Measurements from ENCODE around the gene DMWD.
A peak's percentile ranks its signal among the peaks of the same experiment; 100 is the strongest.
"Not testable (repeated sequence)": the region's sequence is repeated elsewhere in the genome, so short reads cannot be mapped to it uniquely, and the experiment has no call there.

The DMWD gene

GRCh38 chr19:45768984-45769782, 23.5 kb downstream of the DMWD start, which contains the start of gene SIX5:
Gene SIX5 (minus strand): TSS chr19:45769252. CDS start chr19:45768844, 408 bp downstream.
- peak; percentile 91 for FAIRE-seq

DNA sequence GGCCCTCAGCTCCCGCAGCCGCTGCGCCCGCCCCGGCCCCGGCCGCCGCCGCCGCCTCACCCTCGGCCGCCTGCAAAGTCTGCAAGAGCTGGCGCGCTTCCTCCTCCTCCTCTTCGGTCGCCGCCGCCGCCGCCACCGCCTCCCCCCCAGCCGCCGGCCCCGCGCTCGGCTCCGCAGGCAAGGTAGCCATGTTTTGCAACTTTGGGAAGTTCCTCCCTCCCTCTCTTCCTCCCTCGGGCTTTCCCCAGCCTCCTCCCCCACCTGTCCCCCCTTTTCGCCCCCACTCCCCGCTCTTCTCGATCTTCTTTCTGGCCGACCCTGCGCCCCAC, 24.0 kb downstream of the DMWD start:
- FAIRE-seq = no peak

GRCh38 chr19:45767881-45768654, 24.6 kb downstream of the DMWD start:
- no peak for FAIRE-seq

GRCh38 chr19:45767410-45767880, 25.2 kb downstream of the DMWD start:
- no peak for FAIRE-seq

GRCh38 chr19:45766869-45767346, 25.7 kb downstream of the DMWD start:
- no peak for FAIRE-seq

DNA sequence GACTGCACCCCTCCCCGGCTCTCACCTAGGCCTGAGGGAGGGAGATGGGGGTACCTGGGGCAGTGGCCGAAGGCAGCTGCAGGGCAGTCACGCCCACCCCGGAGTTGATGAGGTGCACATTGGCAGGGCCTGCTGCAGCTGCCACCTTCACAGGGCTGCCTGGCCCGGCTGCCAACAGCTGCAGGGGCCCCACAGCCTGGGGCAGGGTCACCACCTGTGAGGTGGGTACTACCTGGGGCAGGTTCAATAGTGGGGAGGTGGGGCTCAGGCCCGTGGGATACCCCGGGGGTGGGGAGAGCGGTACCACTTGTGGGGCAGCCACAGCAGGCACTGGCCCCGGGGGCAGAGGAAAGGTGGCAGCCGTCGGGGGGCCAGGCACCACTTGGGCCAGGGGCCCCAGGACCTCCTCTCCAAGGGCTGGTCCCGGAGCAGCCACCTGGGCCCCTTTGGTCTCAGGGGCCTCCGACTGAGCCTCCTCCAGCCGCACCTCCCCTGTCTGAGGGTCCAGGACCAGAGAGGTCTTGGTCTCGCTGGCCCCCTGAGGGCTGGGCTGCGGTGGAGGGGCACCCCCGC, 26.3 kb downstream of the DMWD start:
- FAIRE-seq = no peak

- no peak for FAIRE-seq
Observed at GRCh38 chr19:45765702-45766295, 26.8 kb downstream of the DMWD start.

- no peak for FAIRE-seq
Observed at GRCh38 chr19:45764945-45765701, 27.5 kb downstream of the DMWD start.

DNA sequence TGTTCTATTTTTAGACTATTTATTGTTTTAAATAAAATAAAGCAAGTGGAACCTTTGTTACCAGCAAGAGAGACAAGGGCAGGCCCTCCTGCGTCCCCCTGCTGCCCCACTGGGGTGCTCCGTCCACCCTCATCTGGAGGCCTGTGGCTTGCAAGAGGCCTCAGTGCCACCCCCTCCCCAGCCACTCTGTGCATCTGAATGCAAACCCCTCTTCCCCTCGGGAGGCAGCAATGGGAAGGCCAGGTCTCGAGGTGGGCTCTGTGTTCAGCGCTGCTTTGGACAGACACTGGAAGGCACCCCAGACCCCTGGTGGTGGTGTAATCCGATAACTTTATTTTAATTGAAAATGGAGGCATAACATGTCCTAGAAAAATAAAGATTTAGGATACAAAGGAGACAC, 28.2 kb downstream of the DMWD start:
- no peak for FAIRE-seq

- FAIRE-seq = no peak
Observed at GRCh38 chr19:45763691-45764294, 28.9 kb downstream of the DMWD start.

DNA sequence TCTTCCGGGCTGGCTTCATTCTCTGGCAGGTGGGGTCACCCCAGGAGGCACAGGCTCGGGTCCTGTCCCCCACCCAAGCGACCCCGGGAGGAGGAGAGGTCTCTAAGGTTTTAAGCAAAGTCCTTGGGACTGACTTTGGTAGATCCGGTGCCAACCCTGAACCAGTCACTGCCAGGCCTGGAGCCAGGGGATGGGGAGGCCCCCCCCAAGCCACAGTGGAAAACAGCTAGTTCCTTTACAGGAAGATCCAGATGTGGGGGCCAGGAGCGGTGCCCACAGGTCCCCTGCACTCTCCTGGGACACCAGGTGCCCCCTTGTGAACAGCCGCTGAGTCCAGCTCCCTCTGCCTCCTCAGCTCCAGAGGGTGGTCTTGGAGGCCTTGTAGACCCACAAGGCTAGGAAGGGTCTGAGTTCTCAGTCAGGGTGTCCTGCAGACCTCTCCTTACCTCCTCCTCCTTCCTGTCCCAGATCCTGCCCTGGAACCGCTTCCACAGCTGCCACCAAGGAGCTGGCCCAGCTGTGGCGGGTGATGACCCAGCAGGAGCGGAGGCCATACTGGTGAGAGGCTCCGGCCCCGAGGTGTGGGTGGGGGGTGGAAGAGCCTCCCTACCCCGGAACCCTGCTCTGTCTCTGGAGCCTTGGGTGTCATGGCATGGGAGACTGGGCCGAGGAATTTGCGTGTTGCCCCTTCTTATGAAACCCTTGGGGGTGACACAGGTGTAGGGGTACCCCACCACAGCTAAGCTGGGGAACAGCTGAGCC, 29.6 kb downstream of the DMWD start:
- no peak for FAIRE-seq

GRCh38 chr19:45761714-45762113, 30.9 kb downstream of the DMWD start:
- no peak for FAIRE-seq

DNA sequence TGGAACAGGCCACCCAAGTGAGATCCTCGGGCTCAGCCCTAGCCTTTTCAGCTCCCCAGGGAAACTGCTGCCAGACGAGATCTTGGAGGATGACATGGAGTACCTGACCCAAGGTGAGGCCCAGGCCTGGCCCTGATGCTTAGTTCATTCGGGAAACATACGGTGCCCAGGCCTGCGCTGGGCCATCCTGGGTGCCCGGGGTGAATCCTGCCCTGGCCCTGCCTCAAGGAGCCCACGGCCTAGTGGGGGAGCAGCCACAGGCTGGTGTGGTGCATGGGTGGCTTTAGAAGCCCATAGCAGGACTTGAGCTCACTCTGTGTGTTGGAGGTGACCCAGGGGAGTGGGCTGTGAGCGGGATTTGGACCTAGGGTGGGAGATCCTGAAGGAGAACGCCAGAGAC, 33.7 kb downstream of the DMWD start:
- no peak for FAIRE-seq

DNA sequence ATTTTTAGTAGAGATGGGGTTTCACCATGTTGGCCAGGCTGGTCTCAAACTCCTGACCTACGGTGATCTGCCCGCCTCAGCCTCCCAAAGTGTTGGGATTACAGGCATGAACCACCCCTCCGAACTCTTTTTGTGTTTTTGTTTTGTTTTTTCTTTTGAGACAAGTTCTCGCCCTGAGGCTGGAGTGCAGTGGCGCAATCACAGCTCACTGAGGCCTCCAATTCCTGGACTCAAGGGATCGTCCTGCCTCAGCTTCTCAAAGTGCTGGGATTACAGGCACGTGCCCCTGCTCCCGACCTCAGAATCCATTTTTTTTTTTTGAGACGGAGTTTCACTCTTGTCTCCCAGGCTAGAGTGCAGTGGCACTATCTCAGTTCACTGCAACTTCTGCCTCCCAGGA, 35.0 kb downstream of the DMWD start:
- FAIRE-seq = no peak

DNA sequence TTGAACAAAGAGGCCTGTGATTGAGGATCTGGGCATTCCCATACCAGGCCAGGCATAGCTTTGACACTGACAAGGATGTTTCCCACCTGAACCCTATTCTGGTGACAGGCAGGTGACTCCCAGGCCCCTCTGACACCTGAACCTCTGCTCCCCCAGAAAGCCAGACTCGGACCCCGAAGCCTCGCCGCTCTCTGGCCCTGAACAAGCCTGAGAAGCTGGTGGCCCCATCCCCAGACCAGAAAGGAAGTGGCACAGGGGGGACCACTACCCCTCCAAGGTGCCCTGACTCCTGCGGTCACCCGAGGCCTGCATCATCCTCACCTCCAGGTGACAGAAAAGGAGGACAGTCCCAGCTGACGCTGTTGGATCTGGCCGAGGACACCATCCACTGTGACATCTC, 38.3 kb downstream of the DMWD start:
- FAIRE-seq = no peak

DNA sequence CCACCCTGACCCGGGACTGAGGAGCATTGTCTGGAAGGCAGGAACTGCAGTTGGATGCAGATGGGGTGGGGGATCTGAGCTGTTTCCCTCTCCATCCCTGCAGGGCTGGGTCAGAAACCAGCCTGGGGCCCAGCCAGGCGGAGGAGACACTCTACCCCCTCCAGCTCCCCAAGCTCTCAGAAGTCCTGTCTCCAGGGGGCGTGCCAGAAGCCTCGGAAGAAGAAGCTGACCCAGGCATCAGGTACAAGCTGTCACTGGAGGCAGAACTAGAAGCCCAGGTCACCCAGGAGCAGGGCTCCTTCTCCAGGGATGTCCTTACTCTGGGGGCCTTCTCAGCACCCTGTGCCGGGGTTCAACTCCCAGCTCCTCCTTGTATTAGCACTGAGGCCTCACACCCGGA, 39.1 kb downstream of the DMWD start:
- no peak for FAIRE-seq

GRCh38 chr19:45752639-45753038, 40.0 kb downstream of the DMWD start:
- FAIRE-seq = no peak

GRCh38 chr19:45751483-45751882, 41.2 kb downstream of the DMWD start:
- FAIRE-seq = not testable (repeated sequence)

DNA sequence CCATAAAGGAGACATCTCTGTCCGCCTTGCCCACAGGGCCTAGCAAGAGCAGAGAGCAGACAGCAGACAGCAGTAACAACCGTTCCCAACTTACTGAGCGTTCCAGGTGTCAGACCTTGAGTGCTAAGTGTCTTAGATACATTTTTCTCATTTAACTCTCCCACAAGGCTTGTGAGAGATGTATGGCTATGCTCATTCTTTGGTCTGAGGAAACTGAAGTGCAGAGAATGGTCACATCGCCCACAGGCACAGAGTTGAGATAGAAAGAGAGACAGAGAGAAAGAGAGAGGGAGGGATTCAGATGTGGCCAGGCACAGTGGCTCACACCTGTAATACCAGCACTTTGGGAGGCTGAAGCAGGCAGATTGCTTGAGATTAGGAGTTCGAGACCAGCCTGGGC, 45.1 kb downstream of the DMWD start:
- no peak for FAIRE-seq

DNA sequence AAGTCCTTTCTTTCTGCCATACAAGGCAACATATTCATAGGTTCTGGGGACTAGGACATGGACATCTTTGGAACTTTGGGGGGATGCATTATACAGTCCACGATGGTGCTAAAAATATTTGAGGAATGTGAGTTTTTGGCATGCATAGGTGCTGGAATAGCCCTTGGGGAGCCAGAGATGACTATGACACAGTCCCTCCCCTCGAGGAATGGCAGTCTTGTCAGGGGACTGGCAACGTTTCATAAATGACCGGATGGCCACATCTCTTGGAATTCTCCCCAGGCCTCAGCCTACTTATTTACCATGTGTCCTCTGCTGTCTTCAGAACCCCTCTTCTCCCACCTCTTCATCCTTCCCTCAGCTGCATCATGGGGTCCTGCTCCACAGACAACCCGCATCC, 45.8 kb downstream of the DMWD start:
- FAIRE-seq = no peak

- FAIRE-seq = no peak
Observed at GRCh38 chr19:45745606-45746005, 47.0 kb downstream of the DMWD start.

Measured in TTC549 (cell line).